Activated gamma-delta T cell treated with anti-CD3 and anti-CD28 coated beads, Interleukin-2, amount 50 U/mL, for 16 hours (primary cell): ENCODE data around the gene OTOP2.
"Not testable (repeated sequence)": the region's sequence is repeated elsewhere in the genome, so short reads cannot be mapped to it uniquely, and the experiment has no call there.

Experiments used
- DNase-seq: peaks from one replicate; pipeline ENCODE4 v3.0.0-alpha.2; 2020; ENCODE audit warnings: low read depth

Gene OTOP2

GRCh38 chr17:74972107-74972972 lies 48.3 kb downstream of the OTOP2 start, which contains the start of gene HID1:
Gene HID1 (minus strand): TSS chr17:74972759. CDS start chr17:74972656, 103 bp downstream.
- DNase-seq = peak; percentile 70

- DNase-seq = no peak
Observed at GRCh38 chr17:74972973-74973328, 48.9 kb downstream of the OTOP2 start.

- DNase-seq = no peak
Observed at GRCh38 chr17:74975943-74976342, 51.9 kb downstream of the OTOP2 start.

GRCh38 chr17:74977802-74978201 lies 53.7 kb downstream of the OTOP2 start:
- DNase-seq = no peak

- DNase-seq = no peak
Observed at GRCh38 chr17:74978240-74978639, 54.2 kb downstream of the OTOP2 start.

- no peak for DNase-seq
Observed at GRCh38 chr17:74979408-74980146, 55.5 kb downstream of the OTOP2 start.

GRCh38 chr17:74981318-74981978 lies 57.4 kb downstream of the OTOP2 start:
- no peak for DNase-seq

GRCh38 chr17:74981979-74982662 lies 58.0 kb downstream of the OTOP2 start:
- peak; percentile 62 for DNase-seq

GRCh38 chr17:74982663-74983313 lies 58.7 kb downstream of the OTOP2 start:
- not testable (repeated sequence) for DNase-seq
